ENCODE results near the gene TANC1. TPM values are rescaled to one million over a fixed set of nuclear protein-coding genes. Genes with fewer than 3 reads are reported as not detected.

Gene TANC1
- total RNA-seq, 1 experiment from 2014 or later, result 2.5 TPM

GRCh38 chr2:159111346-159111927 is 143.0 kb downstream of the TANC1 start:
- H3K4me1 ChIP-seq (ENCODE audit: insufficient read depth, low read length), result no peaks in the 10 kb centered on the region
- no peaks in the 10 kb centered on the region for H3K9me3 ChIP-seq (ENCODE audit: control insufficient read depth, low read depth, low read length)
- H4K5ac ChIP-seq (ENCODE audit: insufficient read length, low read depth, low read length), result no peak overlapping the region
- no peak overlapping the region for H2AK5ac ChIP-seq (ENCODE audit: insufficient read length, low read length)
- H3K9me3 Mint-ChIP-seq, result no peaks in the 10 kb centered on the region
- DNase-seq, result no peak
- H3K56ac ChIP-seq (ENCODE audit: insufficient read length, low read depth, low read length), result no peak overlapping the region
- H3K18ac ChIP-seq (ENCODE audit: insufficient read length, low read depth, low read length), result no peak overlapping the region
- no peak overlapping the region for H3K4me3 Mint-ChIP-seq
- no peaks in the 10 kb centered on the region for H3K23me2 ChIP-seq (ENCODE audit: insufficient read length, low read depth, low read length, poor library complexity, severe bottlenecking)
- H3K4me2 ChIP-seq (ENCODE audit: insufficient read depth, insufficient read length, low read length), result no peak overlapping the region
- no peak overlapping the region for H2BK20ac ChIP-seq (ENCODE audit: low read depth, low read length, poor library complexity, severe bottlenecking)
- H3K4ac ChIP-seq (ENCODE audit: low read depth, low read length), result no peak overlapping the region
- no peak overlapping the region for H2AFZ ChIP-seq (ENCODE audit: low read length)
- H3K27ac ChIP-seq (ENCODE audit: insufficient read length, low read depth, low read length), result no peak overlapping the region
- no peak overlapping the region for H2BK120ac ChIP-seq (ENCODE audit: low read depth, low read length, poor library complexity, severe bottlenecking)
- H3K23ac ChIP-seq (ENCODE audit: insufficient read length, low read depth, low read length), result no peak overlapping the region
- no peak overlapping the region for H2BK12ac ChIP-seq (ENCODE audit: insufficient read length, low read depth, low read length)
- no peaks in the 10 kb centered on the region for H3K79me1 ChIP-seq (ENCODE audit: insufficient read depth, low read depth, low read length, poor library complexity, severe bottlenecking)
- H4K20me1 ChIP-seq (ENCODE audit: control insufficient read depth, insufficient read depth, insufficient read length), result no peaks in the 10 kb centered on the region
- no peak overlapping the region for H3K9ac ChIP-seq (ENCODE audit: extremely low read depth, insufficient read length, low read length)
- H3K27ac Mint-ChIP-seq, result no peak overlapping the region
- no CpG with 5 or more reads among the region's 8 CpGs for WGBS (ENCODE audit: extremely low coverage, insufficient read length, low lambda C conversion rate)
- H3K79me2 ChIP-seq (ENCODE audit: insufficient read depth, low read length), result no peaks in the 10 kb centered on the region
- H3K4me1 Mint-ChIP-seq, result no peaks in the 10 kb centered on the region
- no peak overlapping the region for H3K14ac ChIP-seq (ENCODE audit: insufficient read depth, low read length)
- H2BK15ac ChIP-seq (ENCODE audit: low read depth, low read length), result no peak overlapping the region
- no peaks in the 10 kb centered on the region for H3K27me3 ChIP-seq (ENCODE audit: insufficient read depth, low read length)
- TF ChIP-seq, protein P1, sequence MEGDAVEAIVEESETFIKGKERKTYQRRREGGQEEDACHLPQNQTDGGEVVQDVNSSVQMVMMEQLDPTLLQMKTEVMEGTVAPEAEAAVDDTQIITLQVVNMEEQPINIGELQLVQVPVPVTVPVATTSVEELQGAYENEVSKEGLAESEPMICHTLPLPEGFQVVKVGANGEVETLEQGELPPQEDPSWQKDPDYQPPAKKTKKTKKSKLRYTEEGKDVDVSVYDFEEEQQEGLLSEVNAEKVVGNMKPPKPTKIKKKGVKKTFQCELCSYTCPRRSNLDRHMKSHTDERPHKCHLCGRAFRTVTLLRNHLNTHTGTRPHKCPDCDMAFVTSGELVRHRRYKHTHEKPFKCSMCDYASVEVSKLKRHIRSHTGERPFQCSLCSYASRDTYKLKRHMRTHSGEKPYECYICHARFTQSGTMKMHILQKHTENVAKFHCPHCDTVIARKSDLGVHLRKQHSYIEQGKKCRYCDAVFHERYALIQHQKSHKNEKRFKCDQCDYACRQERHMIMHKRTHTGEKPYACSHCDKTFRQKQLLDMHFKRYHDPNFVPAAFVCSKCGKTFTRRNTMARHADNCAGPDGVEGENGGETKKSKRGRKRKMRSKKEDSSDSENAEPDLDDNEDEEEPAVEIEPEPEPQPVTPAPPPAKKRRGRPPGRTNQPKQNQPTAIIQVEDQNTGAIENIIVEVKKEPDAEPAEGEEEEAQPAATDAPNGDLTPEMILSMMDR (conservative IDR thresholded peaks at IDR 0.05), result no peak
- no peaks in the 10 kb centered on the region for H3K27me3 Mint-ChIP-seq (ENCODE audit: low read depth)
- no peak overlapping the region for H4K91ac ChIP-seq (ENCODE audit: insufficient read length, low read depth, low read length)
- no peak overlapping the region for H2BK5ac ChIP-seq (ENCODE audit: insufficient read length, low read length)
- no peak overlapping the region for H3T11ph ChIP-seq (ENCODE audit: low read length)
- H3K36me3 Mint-ChIP-seq (ENCODE audit: insufficient read depth in 1 of 3, low read depth in 3 of 3), result no peaks in the 10 kb centered on the region
- H4K8ac ChIP-seq (replicated peaks; ENCODE audit: insufficient read length, low read depth, low read length), result no peak overlapping the region
